ENCODE measurements around the gene RICTOR. TPM values are rescaled to one million over a fixed set of nuclear protein-coding genes. Genes with fewer than 3 reads are reported as not detected.

RICTOR gene
- total and polyA plus RNA-seq, 2 donors (not counting 3 experiments of a cell fraction or from before 2014, with no cell fraction given), result 9.2 to 38.0 TPM

DNA sequence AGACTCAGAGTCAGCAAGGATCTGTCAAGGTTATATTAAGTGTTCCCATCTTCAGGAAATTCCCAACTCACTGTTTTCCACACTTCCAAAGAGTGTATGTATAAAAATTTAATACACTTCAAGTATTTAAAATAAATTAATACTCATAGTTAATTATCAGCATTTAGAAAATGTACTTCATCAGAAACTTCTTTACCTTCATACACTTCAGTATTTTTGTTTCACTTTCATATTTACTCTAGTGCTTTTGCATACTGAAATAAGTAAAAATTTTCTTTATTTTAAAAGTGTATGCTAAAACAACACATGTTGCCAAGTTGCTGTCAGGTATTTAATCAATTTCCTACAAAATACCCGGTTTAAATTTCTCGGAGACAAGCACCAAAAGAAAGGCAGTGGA lies 16.5 kb downstream of the RICTOR start:
- intact Hi-C loops (cut with micrococcal nuclease), result no loop called here
- Histone ChIP-seq H3K4me3 (replicated peaks in 1 of 3; ENCODE audit: insufficient read depth in 1 of 3, low read depth in 1 of 3, low read length in 3 of 3) (peak overlapping the region in 2 of 3 experiments; percentile 20 to 46), H3K4me2 (ENCODE audit: insufficient read depth, low read length) (peak overlapping the region; percentile 95), H2AFZ (ENCODE audit: low read depth, low read length) (no peak overlapping the region), H3K9me1 (replicated peaks; ENCODE audit: control insufficient read depth, extremely low read depth, insufficient read depth, low read length) (no peaks in the 10 kb centered on the region), H3K27ac (ENCODE audit: insufficient read depth, low read depth, low read length) (no peak overlapping the region), H3K9me3 (replicated peaks; ENCODE audit: control insufficient read depth, insufficient read depth, low read length) (no peaks in the 10 kb centered on the region), H3K9ac (replicated peaks; ENCODE audit: extremely low read depth, insufficient read depth, low read length) (peak overlapping the region; percentile 44), H3K79me2 (ENCODE audit: control insufficient read depth, insufficient read depth, low read length) (peaks cover 62% of the 10 kb centered on the region), H3K4me1 (ENCODE audit: control insufficient read depth, extremely low read depth, insufficient read depth, low read length) (peaks cover 5% of the 10 kb centered on the region), H3K27me3 (ENCODE audit: control insufficient read depth in 2 of 2, insufficient read depth in 2 of 2, low read length in 2 of 2) (no peaks in the 10 kb centered on the region), H3K36me3 (ENCODE audit: control insufficient read depth in 2 of 2, extremely low read depth in 1 of 2, insufficient read depth in 2 of 2, low read length in 2 of 2) (no peaks in the 10 kb centered on the region), H4K20me1 (replicated peaks; ENCODE audit: control insufficient read depth, extremely low read depth, insufficient read depth, low read length) (peaks cover 8% of the 10 kb centered on the region)
- TF ChIP-seq POLR2A (IDR thresholded peaks at IDR 0.05; ENCODE audit: low read depth, low read length), result no peak
- TF ChIP-seq GATA2 (IDR thresholded peaks at IDR 0.05; ENCODE audit: insufficient read depth, insufficient read length, low read depth, low read length), result no peak
- no peak for TF ChIP-seq EZH2 (IDR thresholded peaks at IDR 0.05; ENCODE audit: borderline replicate concordance, low read depth, low read length, severe bottlenecking)
- no peak for TF ChIP-seq FOS (IDR thresholded peaks at IDR 0.05; ENCODE audit: borderline replicate concordance, insufficient read depth, low read length)
- TF ChIP-seq, protein P1, sequence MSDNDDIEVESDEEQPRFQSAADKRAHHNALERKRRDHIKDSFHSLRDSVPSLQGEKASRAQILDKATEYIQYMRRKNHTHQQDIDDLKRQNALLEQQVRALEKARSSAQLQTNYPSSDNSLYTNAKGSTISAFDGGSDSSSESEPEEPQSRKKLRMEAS (IDR thresholded peaks at IDR 0.05; ENCODE audit: insufficient read depth, insufficient read length), result no peak
- TF ChIP-seq, protein P2, sequence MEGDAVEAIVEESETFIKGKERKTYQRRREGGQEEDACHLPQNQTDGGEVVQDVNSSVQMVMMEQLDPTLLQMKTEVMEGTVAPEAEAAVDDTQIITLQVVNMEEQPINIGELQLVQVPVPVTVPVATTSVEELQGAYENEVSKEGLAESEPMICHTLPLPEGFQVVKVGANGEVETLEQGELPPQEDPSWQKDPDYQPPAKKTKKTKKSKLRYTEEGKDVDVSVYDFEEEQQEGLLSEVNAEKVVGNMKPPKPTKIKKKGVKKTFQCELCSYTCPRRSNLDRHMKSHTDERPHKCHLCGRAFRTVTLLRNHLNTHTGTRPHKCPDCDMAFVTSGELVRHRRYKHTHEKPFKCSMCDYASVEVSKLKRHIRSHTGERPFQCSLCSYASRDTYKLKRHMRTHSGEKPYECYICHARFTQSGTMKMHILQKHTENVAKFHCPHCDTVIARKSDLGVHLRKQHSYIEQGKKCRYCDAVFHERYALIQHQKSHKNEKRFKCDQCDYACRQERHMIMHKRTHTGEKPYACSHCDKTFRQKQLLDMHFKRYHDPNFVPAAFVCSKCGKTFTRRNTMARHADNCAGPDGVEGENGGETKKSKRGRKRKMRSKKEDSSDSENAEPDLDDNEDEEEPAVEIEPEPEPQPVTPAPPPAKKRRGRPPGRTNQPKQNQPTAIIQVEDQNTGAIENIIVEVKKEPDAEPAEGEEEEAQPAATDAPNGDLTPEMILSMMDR (IDR thresholded peaks at IDR 0.05; ENCODE audit: extremely low read depth in 1 of 2, insufficient read depth in 1 of 2, low read depth in 1 of 2, low read length in 2 of 2), result no peak
- TF ChIP-seq MYC (IDR thresholded peaks at IDR 0.05; ENCODE audit: low read depth, low read length), result no peak
- no peak for TF ChIP-seq JUN (IDR thresholded peaks at IDR 0.05; ENCODE audit: borderline replicate concordance, insufficient read depth, insufficient read length, low read depth)
- no peak for TF ChIP-seq POLR2AphosphoS5 (IDR thresholded peaks at IDR 0.05; ENCODE audit: insufficient read depth, low read depth, low read length)
- no peak for FAIRE-seq
- no TSS peak for BruUV-seq (replicated peaks)
- dilution Hi-C loops (cut with MboI; ENCODE audit: extremely low pct_ligation_motif_present, low sequenced_read_pairs), result no loop called here
- DNase-seq (ENCODE audit: low read depth, low spot score), result peak; percentile 37
- ChIA-PET CTCF (no interaction called here), POLR2A (no interaction called here)
